IPS-11a (cell line): ENCODE measurements around the gene VDAC1.
A peak's percentile ranks its signal among the peaks of the same experiment; 100 is the strongest.
"Not testable (repeated sequence)": the region's sequence is repeated elsewhere in the genome, so short reads cannot be mapped to it uniquely, and the experiment has no call there.

Experiments used
- H3K4me3 ChIP-seq: one replicate; pipeline ENCODE4 v1.5.1; 2013; ENCODE audit warnings: low read depth, low read length, control low read depth

The VDAC1 gene

DNA sequence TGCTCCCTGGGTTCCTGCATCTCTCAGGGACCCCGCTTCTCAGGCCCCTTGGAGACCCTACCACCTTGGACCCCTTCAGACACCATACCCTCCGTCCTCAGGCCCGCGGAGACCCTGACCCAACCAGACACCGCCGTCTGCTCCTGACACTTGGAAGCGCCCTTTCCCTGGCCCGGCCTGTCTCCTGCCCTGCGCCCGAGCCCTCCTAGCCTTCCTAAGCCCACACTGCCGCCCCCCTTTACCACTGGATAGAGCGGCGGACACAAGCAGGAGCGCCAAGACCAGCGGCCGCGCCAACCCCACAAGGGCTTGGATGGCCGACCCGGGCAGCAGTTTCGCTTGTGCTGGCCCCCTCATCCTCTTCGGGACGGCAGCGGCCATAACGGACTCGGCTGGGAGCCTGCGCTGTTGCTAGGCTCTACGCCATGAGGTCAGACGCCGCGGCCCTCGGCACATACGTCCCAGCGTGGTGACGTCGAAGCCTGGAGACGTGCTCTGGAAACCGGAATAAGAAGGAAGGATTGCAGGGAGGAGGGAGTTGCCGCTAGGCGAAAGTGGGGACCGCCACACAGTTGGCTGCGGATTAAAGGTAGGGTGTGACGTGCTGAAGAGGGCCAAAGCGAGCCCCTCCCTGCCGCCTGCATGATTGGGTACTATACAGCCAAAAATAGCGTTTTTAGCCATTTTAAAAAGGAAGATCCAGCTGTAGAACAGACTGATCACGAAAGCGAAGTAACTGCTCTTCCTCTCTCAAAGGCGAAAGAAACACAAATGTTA, 36.4 kb downstream of the VDAC1 start, which contains the start of gene C5orf15:
TSS of gene C5orf15 (minus strand) at position 422 of the 777 bp plus-strand sequence. CDS start at position 381, 41 bp downstream.
- H3K4me3 ChIP-seq, result peak within 1 kb of the TSS; percentile 87

DNA sequence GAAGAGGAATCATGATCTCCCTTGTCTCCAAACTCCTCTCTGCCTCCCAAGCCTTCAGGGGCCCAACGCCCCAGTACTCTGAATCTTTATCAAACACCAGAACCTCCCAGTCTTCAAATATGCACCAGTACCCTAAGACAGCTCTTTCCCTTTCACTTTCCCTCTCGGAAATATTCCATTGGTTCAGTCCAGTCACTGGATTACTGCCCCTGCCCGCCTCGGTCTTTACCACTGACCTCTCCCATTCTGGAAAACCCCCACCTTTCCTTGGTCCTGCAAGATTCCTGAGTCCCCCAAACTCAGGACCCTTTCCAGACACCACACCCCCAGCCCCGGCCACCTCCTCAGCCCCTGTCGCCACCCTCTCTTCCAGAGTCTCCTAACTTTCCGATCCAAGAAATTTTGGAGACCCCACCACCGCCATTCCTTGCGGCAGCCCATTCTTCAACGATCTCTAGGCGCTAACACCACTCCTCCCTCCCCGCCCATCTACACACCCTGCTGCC, 37.0 kb downstream of the VDAC1 start:
- peak overlapping the region; percentile 87 for H3K4me3 ChIP-seq

DNA sequence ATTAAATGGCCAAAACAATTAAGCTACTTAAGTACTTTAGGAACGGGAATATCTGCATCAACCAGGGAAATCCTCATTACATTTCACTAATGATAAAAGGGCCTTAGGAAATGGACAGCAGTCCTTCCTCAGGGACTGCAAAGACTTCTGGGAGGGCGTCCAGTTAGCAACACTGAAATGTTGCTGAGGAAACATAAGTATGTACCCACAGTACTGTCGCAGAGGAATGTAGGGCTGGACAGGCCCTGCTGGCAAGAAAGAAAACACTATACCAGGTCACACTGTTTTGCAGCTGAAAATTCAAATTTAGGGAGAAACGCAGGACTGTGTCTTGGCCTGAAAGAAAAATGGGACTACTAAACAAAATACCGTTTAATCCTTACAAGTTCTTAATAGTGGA, 37.7 kb downstream of the VDAC1 start:
- H3K4me3 ChIP-seq, result no peak overlapping the region

DNA sequence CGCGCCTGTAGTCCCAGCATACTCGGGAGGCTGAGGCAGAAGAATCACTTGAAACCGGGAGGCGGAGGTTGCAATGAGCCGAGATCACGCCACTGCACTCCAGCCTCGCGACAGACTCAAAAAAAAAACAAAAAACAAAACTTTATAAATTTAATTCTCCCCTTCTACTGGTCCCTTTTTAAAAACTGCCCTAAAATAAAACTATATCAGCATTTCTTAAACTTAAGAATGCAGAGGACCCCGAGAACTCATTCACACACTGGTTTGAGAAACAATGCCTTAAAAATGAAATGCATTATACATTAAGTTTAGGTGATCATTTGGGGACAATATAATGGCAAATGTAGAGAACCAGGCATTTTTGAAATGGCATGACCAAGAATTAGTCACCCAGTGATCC, 38.7 kb downstream of the VDAC1 start:
- no peak overlapping the region for H3K4me3 ChIP-seq

DNA sequence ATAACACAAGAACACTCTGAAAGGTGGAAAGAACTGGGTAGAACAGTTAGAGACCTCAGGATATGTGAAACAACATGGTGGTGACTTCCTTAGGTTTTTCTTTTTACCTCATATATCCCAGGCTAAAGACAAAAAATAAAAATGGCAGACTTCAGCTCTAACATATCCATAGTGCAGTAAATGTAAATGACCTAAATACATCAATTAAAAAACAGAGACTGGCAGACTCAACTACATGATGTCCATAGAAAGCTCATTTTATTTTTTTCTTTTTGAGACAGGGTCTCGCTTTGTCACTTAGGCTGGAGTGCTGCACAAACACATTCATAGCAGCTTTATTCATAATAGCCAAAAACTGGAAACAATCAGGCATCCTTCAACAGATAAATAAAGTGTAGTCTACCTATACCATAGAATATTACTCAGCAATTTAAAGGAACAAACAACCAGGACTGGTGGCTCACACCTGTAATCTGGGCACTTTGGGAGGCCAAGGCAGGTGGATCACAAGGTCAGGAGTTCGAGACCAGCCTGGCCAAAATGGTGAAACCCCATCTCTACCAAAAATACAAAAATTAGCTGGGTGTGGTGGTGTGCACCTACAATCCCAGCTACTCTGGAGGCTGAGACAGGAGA, 41.2 kb downstream of the VDAC1 start:
- no peak overlapping the region for H3K4me3 ChIP-seq

DNA sequence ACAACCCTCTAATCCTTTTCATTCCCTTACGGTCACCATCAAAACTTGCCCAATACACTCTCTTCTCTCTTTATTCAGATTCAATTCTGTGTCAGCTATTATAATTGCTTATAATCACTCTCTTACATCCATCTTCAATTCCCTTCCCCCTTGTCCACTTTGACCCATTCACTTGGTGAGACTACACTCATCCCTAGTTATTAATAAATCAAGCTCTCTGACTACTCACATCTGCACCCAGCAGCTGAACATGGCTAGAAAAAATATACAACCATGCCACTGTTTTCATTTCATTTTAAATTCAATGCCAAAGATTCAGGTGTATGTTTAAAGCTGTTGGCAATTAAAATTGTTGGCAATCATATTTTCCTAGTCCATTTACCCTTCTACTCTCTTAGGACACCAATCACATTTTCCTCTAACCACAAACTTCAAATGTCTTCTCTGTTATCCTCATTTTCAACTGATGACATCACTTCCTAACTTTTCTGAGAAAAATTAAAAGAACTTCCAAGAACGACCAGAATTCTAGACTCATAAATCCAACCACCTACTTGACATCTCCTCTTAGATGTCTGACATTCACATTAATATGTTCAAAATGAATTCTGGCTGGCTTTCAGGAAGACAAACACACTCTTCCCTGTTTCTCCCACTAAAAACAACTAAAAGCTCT, 41.8 kb downstream of the VDAC1 start:
- H3K4me3 ChIP-seq, result no peak overlapping the region

DNA sequence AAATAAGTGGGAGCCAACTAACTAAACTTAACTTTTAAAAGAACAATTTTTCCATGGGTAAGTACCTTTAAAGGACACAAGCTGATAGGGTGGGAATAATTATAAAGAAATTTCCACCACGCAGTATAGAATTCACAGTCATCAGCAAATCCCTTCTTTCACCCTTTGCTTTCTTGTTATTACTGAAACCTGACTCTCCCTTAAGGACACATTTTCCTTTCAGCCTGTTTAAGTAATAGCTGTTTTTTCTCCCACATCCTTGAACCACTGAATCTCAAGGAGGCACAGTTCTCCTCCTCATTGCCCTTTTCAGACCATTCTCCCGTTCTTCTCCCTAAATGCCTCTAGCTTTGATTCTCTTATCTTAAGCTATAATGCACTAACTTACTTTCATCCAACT, 42.6 kb downstream of the VDAC1 start:
- no peak overlapping the region for H3K4me3 ChIP-seq

DNA sequence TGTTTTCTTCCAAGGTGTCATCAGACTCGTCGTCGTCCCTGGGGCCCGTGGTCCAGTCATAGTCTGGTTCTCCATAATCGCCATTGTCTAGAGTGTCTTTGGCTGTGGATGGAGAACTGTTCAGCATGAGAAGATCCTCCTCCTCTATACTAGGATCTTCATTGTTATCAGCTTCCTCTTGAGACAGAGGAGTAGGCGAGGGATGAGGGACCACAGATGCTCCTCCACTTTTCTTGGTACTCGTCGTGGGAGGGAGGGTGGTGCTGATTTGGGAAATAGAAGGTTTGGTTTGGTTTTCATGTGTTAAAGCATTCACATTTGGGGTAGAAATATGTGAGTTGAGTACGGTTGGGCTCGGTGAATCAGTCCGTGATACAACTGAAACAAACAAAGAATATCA, 45.1 kb downstream of the VDAC1 start:
- H3K4me3 ChIP-seq, result no peak overlapping the region

DNA sequence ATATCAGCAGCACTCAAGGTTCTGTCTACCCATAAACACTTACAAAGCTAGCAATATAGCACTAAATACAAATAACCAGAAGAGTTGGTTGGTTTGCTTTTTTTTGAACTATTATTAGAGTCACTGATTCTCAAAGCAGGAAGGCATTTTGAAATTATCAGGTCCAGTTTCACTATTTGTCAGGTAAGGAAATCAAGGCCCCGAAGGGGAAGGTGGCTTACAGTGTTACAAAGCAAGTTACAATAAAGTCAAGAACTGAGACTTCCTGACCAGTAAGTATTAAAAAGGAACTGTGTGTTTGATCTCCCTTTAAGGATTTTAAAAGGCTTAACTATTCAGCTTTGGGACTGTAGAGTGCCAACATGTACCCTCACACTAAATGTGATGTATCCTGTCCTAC, 47.2 kb downstream of the VDAC1 start:
- no peak overlapping the region for H3K4me3 ChIP-seq

DNA sequence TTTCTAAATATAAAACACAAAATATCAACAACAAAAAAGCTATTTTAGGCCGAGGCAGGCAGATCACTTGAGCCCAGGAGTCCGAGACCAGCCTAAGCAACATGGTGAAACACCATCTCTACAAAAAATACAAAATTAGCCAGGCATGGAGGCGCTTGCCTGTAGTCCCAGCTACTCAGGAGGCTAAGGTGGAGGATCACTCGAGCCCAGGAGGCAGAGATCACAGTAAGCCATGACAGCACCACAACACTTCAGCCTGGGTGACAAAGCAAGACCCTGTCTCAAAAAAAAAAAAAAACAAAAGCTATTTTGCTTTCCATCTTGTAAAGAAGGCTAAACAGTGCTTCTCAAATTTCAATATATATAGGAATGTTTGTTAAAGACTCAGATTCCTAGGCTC, 47.7 kb downstream of the VDAC1 start:
- no peak overlapping the region for H3K4me3 ChIP-seq

DNA sequence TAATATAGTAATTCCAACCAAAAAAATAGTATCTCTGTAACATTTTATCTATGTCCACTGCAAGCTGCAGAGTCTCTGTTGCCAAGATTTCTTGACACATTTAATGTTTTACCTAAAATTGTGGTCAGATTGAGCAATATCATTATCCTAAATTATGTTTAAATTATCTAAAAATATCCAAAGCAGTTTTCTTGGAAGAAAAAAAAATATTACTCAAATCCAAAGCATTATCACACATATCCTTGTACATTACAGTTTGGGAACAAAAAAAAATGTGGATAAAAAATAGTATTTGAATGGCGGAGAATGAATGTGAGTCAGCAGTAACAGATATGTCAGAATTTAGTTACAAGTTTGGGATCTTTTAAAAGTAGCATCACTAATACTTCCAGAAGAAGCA, 48.6 kb downstream of the VDAC1 start:
- not testable (repeated sequence) for H3K4me3 ChIP-seq

DNA sequence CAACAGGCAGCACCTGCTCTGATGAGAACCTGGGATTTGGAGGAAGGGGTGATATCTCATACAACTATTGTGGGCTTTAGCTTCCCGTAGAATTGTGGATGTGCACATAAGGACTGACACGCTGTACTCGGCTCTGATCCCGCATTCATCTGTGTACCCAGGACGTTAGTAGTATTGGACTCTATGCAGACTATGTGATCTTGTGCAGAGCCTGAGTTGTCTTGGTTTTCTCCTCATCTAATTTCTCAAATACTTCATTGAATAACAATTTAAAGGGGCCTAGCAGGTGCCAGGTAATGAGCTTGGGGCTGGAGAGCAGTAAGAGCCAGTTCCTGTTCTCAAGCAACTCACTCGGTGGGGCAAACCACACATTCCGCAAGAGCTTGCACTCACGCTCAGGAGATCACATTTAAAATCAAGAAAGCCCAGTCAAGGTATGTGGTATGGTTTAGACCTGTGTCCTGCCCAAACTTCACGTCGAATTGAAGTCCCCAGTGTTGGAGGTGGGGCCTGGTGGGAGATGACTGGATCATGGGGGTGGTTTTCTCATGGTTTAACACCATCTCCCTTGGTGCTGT, 51.1 kb downstream of the VDAC1 start:
- no peak overlapping the region for H3K4me3 ChIP-seq

DNA sequence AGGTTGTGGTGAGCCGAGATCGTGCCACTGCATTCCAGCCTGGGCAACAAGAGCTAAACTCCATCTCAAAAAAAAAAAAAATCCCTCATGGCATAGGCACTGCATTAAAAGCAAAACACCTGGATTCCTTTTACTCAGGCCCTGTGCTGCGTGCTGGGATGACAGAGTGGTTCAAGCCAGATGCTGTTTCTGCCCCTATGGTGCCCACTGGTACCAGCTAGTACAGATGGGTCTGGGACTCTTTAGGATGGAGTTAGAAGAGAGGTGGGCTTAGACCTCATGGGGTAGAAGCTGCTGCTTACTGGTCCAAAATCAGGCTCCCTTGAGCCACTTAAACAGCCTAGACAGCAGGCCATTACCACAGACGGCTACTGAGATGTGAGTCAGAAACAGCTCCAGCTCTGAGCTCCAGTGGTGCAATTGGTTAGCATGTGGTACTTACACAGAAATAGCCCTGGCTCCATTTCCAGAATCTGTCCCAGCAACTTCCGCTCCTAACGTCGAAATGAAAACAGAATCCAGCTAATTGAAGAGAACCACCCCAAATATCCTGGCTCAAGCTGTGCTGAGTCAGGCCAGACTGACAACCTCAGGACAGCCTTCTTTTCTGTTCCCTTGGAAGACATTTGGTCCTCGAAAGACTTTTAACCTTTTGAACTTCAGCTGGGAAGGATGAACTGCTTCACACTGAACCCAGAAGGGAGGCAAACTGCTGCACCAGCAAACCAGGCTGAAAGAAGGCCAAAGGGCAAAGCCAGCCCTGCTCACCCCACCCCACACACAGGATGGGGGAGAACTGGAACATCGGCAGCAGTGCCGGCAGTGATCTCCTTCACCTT, 51.8 kb downstream of the VDAC1 start:
- no peak overlapping the region for H3K4me3 ChIP-seq

DNA sequence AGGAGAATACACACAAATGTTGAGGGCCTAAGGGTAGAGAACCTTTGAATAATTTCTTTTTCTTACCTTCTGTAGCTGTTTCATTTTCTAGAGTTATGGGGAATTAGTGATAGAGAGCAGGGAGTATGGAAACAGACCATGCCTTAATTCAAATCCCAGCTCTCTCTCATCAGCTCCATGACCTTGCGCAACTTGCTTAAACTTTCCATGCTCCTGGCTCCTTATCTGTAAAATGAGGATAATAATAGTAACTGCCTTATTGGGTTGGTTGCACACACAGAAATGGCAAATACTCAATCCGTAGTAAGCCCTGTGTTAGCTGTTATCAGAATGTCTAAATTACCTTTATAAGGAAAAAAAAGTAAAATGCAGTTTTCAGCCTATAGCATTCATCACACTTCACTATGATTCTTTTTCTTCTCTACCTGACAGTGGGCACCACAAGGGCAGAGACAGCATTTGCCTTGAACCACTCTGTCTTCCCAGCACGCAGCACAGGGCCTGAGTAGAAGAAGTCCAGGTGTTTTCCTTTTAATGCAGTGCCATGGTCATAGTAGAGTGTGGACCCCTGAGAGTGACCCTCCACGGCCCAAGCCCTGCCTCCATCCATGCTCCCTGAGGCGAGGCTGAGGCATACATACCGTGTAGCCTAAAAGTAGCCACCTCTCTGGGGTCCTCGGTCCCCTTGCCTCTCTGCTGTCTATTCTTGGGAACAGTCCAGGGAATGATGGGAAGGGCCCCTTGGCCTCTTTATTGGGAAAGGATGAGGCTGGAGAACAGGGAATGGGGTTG, 53.8 kb downstream of the VDAC1 start:
- H3K4me3 ChIP-seq, result no peak overlapping the region

DNA sequence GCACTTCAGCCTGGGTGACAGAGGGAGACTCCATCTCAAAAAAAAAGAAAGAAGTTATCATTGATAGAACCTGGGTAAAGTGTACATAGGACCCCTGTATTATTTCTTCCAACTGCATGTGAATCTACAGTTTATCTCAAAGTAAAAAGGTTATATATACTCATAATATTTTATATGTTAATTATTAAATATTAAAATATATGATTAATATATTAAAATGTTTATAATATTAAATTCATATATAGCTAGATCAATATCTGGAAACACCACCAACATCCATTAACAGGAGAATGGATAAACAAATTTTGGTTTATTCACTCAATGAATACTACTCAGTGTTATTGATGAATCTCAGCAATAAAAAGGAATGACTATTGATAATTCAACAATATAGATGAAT, 56.1 kb downstream of the VDAC1 start:
- no peak overlapping the region for H3K4me3 ChIP-seq

DNA sequence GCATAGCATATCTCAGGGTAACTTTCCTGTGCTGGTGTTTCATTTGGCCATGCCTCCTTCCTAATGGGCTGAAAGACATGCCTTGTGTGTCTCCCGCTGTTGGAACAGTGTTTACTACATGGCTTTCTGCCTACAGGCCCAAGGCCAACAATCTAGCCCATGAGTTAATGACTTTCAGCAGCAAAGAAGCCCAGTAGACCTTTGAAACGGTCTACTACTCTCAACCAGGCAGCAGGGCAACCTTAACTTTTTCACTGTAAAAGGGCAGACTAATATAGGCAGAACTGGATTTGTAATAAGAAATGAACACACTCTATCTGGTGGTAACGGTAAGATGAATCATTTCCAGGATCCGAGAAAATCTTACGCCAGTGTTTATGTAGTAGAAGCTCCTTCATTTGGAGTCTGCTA, 57.3 kb downstream of the VDAC1 start:
- no peak overlapping the region for H3K4me3 ChIP-seq

DNA sequence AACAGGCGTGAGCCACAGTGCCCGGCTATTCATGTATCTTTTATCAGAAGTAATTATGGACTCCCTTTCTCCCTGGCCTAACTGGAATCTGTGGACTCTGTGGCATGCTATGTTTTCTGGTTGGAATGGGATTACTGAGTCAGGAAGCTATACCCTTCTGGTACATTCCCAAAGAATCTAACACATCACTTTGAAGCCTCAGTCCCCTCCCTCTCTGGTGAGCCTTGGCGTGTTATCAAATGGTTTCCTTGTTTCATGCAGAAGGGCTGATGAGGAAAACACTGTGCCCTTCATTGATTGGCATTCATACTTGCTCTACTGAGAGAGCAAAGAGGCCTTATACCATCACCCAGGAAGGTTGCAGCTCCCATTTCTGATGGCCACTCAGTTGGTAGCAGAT, 59.2 kb downstream of the VDAC1 start:
- no peak overlapping the region for H3K4me3 ChIP-seq

DNA sequence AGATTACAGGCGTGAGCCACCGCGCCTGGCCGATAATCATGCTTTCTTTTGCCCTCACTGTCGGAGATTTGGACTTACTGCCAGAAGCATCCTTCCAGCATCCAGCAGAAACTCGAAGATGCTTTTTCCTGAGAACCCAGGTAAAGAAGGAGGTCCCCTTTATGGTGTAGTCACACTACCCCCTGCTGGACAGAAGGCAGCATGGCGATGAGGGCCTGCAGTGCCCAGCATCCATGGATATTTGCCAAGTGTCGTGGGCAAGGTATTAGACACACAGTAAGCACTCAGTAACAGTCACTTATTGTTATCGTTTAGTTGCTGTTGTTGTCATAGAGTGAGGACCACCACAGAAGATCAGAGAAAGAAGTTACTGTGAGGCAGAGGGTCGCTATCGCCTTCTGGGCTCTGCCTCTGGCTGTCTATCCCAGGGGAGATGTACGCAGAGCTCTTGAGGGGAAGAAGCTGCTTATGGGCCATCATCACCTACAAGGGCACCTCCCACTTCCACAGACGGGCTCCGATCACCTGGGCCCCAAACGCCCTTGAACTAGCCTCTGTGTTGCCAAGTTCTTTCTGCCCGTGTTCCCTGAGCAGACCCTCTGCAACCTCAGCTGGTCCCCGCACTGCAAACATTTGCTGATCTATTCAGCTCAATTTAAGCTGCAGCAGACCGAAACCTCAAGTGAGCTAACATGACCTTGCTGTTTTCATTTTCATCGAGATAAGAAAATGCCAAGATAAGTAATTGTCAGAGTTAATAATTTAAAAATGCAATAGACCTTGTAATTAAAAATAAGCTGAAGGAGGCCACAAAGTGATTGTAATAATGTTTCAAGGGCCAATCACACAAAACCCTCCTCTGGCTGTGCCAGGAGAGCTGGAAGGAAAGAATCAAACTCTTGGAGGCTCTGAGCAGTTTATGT, 60.3 kb downstream of the VDAC1 start:
- no peak overlapping the region for H3K4me3 ChIP-seq

DNA sequence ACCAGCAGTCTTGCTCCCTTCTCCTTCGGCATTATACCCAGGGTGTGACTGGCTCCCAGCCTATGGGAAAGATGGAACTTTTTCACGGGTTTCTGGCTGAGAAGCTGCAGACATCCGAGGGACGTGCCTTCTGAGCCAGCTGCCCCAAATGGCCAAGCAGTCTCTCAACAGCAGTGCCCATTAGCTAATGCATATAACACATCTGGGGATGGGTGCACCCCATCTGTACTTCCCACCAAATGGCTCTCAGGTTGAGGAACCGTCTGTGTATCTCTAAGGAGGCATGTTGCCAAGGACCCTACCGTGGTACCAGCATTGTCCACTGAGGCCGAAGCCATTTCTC, 61.3 kb downstream of the VDAC1 start:
- no peak overlapping the region for H3K4me3 ChIP-seq
